UCSD-AML1 (cell line): ENCODE data around the gene C1orf56.

ENCODE experiments used
- DNase-seq: peaks from one replicate; lab custom pipeline; 2025; ENCODE audit not compliant: unreplicated experiment; lab: John Stamatoyannopoulos, UW

The C1orf56 gene

GRCh38 chr1:151024540-151025146 lies 22.9 kb upstream of the C1orf56 start:
- DNase-seq = peak; percentile 72

- DNase-seq = no peak
Observed at GRCh38 chr1:151026460-151026859, 21.1 kb upstream of the C1orf56 start.

DNA sequence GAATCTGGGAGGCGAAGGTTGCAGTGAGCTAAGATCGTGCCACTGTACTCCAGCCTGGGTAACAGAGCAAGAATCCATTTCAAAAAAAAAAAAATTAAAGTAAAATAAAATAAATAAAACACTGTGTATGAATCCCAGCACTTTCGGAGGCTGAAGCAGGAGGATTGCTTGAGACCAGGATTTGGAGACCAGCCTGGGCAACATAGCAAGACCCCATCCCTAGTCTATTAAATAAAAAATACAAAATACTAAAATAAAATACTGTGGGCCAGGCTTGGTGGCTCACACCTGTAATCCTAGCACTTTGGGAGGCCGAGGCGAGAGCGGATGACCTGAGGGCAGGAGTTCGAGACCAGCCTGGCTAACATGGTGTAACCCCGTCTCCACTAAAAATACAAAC lies 15.4 kb upstream of the C1orf56 start:
- no peak for DNase-seq

DNA sequence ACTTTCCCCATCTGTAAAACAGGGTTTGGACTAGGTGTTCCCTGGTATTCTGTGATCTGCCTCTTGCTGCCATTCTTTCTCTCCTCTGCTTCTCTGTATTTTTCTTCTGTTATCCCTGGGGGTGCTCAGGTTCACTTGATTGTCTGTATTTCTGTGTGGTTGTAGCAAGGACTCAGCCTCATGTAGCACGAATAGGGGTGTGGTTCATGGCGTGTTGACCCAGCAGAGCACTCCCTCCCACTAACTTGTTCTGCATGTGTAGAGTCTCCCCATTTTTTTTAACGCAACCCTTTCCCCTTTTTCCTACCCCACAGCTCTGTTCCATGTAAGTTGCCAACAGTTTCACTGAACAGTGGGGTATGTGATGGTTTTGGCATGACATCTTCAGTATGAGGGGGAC lies 12.4 kb upstream of the C1orf56 start:
- DNase-seq = no peak

DNA sequence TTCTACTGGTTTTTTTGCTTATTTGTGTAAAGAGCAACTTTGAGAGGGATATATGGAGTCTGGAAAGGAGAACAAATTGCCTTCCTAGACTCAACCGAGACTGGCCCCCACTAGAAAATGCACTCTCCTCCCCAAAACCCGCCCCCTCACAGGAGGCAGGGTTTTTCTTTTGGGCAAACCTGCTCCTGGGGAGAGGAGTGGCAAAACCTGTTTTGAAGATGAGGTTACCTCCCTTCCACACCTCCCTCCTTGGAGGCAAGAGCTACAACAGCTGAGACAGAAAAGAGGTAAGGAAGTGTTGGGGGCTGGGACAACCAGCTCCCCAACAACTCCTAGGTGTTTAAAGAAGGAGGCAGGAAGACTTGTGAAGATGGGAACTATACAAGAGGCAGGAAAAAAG lies 11.2 kb upstream of the C1orf56 start, which contains the start of gene BNIPL:
Gene BNIPL, plus strand, starts transcription at position 231 of the 400 bp plus-strand sequence. Its CDS starts 140 bp downstream, at position 371.
- DNase-seq = no peak

- no peak for DNase-seq
Observed at GRCh38 chr1:151037032-151037431, 10.5 kb upstream of the C1orf56 start.

DNA sequence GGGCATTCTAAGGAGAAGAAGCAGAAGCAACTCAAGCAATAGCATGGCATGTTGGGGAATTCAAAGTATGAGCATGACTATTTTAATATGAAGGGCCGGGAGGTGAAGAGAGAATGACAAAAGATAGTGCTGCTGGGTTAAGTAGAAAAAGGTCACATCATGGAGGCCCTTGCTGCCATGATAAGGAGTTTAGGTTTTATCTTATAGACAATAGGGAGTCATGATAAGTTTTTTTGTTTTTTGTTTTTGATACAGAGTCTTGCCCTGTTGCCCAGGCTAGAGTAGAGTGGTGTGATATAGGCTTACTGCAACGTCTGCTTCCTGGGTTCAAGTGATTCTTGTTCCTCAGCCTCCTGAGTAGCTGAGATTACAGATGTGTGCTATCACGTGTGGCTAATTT lies 8.0 kb upstream of the C1orf56 start:
- no peak for DNase-seq

- DNase-seq = no peak
Observed at GRCh38 chr1:151043163-151043562, 4.4 kb upstream of the C1orf56 start.

DNA sequence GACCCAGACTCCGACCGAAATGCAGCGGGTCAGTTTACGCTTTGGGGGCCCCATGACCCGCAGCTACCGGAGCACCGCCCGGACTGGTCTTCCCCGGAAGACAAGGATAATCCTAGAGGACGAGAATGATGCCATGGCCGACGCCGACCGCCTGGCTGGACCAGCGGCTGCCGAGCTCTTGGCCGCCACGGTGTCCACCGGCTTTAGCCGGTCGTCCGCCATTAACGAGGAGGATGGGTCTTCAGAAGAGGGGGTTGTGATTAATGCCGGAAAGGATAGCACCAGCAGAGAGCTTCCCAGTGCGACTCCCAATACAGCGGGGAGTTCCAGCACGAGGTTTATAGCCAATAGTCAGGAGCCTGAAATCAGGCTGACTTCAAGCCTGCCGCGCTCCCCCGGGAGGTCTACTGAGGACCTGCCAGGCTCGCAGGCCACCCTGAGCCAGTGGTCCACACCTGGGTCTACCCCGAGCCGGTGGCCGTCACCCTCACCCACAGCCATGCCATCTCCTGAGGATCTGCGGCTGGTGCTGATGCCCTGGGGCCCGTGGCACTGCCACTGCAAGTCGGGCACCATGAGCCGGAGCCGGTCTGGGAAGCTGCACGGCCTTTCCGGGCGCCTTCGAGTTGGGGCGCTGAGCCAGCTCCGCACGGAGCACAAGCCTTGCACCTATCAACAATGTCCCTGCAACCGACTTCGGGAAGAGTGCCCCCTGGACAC lies 534 bp downstream of the C1orf56 start:
- DNase-seq = no peak

- peak; percentile 20 for DNase-seq
Observed at GRCh38 chr1:151048645-151049032, 1.1 kb downstream of the C1orf56 start.

DNA sequence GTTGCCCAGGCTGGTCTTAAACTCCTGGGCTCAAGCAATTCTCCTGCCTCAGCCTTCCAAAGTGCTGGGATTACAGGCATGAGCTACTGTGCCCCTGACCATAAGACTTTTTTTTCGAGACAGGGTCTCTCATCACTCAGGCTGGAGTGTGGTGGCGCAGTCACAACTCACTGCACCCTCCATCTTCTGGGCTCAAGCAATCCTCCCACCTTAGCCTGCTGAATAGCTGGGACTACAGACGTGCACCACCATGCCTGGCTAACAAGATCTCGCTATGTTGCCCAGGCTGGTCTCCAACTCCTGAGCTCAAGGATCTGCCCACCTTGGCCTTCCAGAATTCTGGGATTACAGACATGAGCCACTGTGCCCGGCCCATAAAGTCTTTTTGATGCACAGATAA lies 1.9 kb downstream of the C1orf56 start:
- no peak for DNase-seq

DNA sequence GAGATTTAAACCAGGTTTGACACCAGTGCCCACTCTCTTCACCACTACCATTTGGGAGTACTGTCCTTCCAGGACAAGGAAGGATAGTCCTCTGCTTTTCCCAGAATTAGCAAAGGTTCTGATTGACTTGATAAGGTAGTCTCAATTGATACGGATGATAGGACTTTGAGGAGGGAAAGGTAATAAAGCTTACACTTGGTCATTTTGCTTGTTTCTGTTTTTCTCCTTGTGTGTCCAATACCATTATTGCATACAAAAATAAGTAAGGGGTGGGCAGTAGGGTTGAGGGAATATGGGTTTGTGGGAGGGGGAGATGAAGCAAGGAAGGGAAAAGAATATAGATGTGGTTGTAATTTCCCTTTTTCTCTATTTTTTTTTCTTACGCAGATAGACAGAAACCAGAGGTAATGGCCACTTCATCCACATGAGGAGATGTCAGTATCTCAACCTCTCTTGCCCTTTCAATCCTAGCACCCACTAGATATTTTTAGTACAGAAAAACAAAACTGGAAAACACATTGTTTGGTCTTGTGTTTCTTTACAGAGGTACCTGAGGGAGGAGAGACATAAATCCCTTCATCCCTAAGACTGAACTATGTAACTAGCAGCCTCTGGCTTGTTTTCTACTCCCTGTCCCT lies 2.6 kb downstream of the C1orf56 start:
- no peak for DNase-seq

DNA sequence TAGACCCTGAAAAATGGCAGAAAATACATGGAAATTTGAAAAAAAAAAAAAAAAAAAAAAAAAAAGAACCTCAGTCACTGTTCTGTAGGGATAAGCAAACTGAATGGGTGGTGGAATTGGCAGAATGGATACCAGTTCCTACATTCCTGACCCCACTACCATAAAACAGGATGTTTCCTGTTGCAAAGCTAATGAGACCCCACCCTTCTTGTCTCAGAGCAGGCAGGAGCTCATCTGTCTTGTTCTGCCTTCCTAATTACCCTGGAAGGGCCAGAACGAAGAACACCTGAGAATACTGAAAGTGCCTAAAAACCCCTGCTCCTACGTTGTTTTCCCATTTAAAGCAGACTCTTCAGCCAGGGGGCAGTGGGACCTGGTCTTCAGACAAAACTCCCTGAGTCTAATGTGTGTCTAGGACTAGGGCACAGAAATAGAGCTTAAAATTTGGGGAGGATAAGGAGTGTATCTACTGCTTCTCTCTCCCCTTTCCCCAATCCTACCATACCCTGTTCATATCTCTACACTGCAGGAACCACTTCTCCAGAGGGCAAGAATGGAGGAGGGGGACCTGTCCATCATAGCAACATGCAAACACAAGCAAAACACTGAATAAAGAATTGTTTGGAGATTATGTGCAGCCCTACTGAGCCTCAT lies 3.9 kb downstream of the C1orf56 start:
- no peak for DNase-seq

GRCh38 chr1:151054971-151055547 lies 7.5 kb downstream of the C1orf56 start:
- DNase-seq = no peak

DNA sequence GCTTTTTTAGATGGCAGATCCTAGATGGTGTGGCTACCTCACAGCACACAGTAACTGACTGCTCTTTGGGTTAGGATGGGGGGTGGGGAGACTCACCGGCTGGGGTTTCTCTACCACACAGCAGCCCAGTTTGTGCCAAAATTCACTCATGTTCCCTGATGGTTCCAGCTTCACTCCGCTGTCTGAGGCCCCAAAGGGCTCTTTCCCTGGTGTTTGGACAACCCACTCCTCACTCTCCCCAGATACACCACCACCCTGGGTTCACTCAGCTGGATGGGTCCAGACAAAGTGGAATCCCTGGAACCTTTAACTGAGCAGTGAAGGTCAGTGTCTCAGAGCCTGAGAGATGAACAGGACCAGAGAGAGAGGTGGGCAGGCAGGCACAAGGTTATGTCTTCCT lies 8.0 kb downstream of the C1orf56 start:
- no peak for DNase-seq

GRCh38 chr1:151056149-151056548 lies 8.6 kb downstream of the C1orf56 start:
- no peak for DNase-seq

- no peak for DNase-seq
Observed at GRCh38 chr1:151058692-151059091, 11.1 kb downstream of the C1orf56 start.

GRCh38 chr1:151059109-151060006 lies 11.8 kb downstream of the C1orf56 start, which contains the start of gene CDC42SE1:
Gene CDC42SE1, minus strand, starts transcription at chr1:151059622. Its CDS starts 3,892 bp downstream, at chr1:151055730.
- DNase-seq = peak; percentile 89

DNA sequence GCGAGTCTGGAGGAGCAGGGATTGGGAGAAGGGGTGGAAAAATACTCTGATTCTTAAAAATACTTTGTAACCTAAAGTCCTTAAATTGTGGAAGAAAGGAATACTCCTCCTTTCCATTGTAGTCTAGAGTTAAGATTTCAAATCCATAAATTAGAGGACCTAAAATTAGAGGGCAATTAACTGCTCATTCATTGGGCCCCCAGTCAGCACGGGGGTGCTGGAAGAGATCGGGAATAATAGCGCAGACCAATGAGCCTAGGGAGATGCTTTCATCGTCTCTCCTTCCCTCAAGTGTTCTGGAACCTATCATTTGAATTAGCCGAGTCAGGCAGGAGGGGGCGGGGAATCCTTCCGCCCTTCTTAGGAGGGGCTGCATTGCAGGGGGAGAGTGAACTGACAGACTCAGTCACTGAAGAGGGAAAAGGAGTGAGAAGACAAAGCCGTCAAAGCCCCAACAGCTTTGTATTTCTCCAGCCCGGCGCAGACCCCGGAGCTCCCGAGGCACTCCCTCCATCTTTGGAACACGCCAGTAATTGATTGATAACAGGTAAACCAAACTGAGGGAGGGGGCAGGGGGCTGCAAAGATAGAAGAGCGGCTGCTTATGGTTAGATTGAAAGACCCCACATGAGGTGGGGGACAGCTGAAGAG lies 12.6 kb downstream of the C1orf56 start, which contains the start of gene MLLT11:
Gene MLLT11, plus strand, starts transcription at position 391 of the 650 bp plus-strand sequence. CDS start 6,828 bp downstream, outside the sequence.
- peak; percentile 58 for DNase-seq
